Fibroblast of lung (primary cell): ENCODE data around the gene PCDH12.

Experiments used
- CTCF ChIP-seq, 2 donors: IDR thresholded peaks in 1 of 2; conservative IDR thresholded peaks in 1 of 2; 1 replicate in 1 of 2; 2 replicates in 1 of 2; pipeline ENCODE4 v1.5.1; 2011 to 2012; ENCODE audit warnings: low read length in 2 of 2, control low read depth in 1 of 2, inconsistent platforms in 1 of 2, low read depth in 1 of 2, mild to moderate bottlenecking in 1 of 2
- EZH2 ChIP-seq: IDR thresholded peaks from 2 replicates; pipeline ENCODE4 v1.5.1; 2012; ENCODE audit warnings: low read length, control low read depth, mild to moderate bottlenecking; ENCODE audit errors: missing control alignments

- no peak for TF ChIP-seq CTCF (conservative IDR thresholded peaks at IDR 0.05 in 1 of 2, IDR thresholded peaks at IDR 0.05 in 1 of 2; ENCODE audit: low read depth in 1 of 2, low read length in 2 of 2)
- no peak for TF ChIP-seq EZH2
Observed at GRCh38 chr5:141908796-141909195, 49.2 kb downstream of the PCDH12 start.
